Activated CD4-positive, alpha-beta T cell treated with anti-CD3 and anti-CD28 coated beads, Interleukin-2, amount 50 U/mL, for 16 hours (primary cell): ENCODE results near the gene DHCR7.

Experiments used
- DNase-seq: peaks from one replicate; pipeline ENCODE4 v3.0.0-alpha.2; 2020

Gene DHCR7

DNA sequence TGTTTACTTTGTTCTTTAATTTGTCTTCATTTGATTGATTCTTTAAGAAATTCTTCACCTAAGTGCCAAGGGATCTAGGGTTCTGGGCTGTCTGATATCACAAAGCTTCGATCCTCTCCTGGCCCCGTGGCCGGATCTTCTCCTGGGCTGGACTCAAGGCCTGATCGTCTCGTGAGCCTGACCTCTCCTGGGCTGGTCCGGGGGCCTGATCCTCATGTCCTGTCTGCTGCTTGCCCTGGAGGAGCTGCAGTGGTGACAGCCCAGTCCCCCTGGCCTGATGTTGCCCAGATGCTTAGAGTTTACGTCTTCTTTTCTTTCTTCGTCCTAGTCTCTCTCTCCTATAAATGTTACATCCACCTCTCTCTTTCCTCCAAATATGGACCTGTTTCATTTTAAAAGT lies 8.1 kb upstream of the DHCR7 start:
- DNase-seq, result no peak

DNA sequence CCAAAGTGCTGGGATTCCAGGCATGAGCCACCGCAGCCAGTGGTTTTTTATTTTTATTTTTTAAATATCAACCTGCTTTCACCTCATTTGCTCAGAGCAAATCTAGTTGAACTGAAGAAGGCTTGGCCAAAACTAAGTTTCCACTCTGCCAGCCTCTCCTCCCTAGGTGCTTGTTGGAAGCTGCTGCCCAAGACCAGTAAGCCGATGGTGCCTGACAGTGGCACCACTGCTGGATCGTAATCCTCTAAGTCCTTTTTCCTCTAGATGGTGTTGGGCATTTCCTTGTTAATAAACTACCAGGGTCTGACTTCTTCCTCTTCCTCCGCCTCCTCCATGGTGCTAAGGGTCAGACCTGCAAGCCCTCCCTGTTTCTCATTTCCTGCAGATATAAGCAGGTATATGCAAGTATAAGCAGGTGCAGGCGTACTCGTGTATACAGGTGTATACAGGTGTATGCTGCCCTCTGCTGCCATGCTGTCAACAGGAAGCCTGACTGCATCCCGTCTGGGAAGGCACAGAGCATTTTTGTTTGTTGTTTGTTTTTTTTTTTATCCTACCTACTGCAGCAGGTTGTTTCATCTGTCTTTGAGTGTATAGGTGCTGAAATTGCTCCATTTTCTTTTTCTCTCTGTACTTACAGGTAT lies 6.4 kb upstream of the DHCR7 start:
- no peak for DNase-seq

DNA sequence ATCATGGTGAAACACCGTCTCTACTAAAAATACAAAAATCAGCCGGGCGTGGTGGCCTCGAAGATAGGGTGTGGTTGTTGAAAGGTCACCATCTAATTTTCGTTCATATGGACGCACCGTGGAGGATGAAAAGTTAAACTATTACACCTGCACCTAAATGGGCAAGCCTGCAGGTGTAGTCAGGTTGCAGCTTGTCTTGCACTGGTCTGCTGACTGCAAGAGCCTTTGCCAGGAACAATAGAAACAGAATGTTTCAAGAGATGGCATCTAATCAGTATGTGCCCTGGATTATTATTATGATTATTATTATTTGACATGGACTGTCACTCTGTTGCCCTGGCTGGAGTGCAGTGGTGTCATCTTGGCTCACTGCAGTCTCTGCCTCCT lies 5.7 kb upstream of the DHCR7 start:
- no peak for DNase-seq

DNA sequence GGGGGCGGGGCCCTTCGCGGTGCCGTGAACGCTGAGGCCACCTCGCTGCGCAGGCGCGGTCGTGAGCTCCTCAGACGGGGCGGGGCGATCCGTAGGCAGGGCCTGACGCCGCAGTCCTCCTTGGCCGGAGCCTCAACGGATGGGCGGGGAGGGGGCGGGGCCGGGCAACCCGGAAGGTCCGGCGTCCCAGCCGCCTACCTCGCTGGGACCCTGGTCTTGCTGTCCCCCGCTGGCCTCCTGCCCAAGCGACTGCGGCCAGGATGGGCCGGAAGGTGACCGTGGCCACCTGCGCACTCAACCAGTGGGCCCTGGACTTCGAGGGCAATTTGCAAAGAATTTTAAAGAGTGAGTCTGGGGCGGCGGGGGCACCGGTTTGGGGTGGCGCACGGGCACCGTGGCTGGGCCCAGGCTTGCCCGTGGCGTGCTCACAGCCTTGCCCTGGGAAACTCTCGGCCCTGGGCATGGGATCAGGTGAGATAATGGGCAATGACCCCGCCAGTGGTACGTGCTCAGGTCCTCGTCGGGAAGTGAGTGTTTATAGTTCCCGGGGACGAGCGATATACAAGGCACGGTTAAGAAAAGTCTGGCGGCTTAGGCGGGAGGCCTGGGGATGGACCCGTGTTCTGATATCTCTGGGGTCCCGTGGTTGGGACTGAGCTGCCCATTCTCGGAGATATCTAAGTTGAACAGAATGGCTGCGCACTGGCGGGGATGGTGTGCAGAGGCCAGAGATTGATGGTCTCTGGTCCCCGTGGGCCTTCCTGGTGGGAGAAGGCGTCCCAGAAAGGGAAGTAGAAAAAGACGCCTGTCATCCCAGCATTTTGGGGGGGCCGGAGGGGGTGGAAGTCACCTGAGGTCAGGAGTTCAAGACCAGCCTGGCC lies 5.1 kb upstream of the DHCR7 start, which contains the start of gene NADSYN1:
Gene NADSYN1, plus strand, starts transcription at position 167 of the 881 bp plus-strand sequence. Its CDS starts 94 bp downstream, at position 261.
- DNase-seq, result peak; percentile 96

DNA sequence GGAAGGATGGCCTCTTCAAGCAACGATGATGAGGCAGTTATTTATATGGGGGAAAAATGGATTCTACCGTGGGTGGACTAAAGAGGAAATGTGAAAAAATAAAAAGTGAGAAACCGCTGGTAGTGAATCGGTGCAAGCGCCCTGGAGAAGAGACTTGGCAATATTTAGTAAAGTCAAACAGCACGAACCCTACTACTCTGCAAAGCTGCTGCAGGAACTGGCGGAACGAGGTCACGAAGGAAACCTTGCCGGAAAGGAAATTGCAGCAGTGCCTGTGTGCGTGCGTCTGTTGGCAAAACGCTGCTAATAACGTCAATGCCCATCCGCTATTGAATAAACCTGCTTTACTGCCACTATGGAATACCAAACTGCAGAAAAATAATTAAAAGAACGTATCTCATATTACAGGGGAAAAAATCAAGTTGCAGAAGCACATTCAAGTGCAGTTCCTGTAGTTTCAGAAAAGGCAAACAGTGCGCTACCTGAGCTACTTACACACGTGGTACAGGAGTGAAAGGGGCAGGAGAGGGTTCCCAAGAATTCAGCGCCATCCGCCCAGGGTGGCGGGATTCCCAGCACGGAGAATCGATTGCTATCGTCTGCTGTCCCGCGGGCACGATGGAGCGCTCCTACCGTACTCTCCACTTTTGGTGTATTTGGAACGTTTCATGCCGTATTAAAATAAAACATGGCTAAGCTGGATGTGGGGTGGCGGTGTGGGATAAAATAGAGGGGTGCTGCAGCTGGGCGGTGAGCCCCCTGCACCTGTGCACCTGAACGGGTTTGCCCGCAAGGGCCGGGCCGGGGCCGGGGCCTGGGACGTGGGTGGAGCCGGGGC lies 4.2 kb upstream of the DHCR7 start:
- peak; percentile 76 for DNase-seq

DNA sequence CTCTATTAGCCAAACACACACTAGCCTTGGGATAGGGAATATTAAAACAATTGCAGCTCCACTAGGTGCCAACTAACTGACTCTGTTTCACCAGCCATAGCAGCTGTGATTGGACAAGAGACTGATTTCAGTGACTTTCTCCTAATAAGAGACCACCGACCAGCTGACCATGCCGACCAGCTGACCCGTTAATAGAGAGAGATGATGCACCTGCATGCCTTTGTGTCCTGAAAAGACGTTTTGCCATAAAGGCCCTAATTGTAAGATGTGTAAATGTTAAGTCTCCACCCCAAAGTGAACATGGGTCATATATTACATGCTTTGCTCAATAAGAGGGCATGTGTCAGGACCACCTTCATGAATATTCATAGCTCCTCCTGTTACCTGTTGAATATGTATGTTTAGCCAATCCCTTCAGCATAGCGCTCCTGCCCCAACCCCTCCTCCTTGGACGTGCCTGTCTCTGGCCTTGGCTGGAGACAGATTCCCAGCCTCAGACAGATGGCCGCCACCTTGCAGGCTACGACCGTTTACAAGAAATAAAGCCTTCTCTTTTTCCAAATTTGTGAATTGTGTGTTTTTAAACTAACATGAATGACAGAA lies 3.5 kb upstream of the DHCR7 start:
- DNase-seq, result no peak

DNA sequence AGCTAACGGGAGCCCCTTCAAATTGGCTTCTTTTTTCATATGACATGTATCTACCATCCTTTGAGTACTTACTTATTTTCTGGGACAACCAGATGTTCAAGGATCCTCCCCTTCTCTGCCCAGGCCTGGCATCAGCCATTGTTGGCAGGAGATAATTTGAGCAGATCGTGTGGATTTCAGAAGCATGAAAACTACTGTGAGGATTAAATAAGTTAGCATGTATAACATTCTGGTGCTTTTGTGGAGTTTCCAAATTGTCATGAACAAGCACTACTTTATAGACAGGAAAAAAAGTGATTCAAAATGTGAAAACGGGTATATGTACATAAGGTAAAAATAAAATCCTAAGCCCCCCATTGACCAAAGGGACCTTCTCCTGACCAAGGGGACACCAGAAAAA lies 2.7 kb upstream of the DHCR7 start:
- no peak for DNase-seq

DNA sequence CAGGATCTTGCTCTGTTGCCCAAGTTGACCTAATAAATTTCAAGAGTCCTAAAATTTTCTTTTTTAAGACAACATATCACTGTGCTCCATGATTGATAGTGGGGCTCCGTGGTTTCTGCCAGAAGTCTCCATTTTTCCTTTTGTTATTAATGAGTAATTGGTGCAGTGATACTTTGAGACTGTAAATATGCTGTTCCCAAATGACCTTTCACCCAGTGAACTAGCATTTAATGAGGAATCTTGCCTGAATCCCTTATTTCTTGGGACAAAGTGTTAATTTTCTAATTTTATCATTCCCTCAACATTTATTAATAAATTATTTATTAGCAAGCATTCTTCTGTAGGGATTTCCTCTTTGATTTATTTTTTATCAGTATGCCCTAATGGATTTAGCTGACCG lies 2.3 kb upstream of the DHCR7 start:
- DNase-seq, result no peak

DNA sequence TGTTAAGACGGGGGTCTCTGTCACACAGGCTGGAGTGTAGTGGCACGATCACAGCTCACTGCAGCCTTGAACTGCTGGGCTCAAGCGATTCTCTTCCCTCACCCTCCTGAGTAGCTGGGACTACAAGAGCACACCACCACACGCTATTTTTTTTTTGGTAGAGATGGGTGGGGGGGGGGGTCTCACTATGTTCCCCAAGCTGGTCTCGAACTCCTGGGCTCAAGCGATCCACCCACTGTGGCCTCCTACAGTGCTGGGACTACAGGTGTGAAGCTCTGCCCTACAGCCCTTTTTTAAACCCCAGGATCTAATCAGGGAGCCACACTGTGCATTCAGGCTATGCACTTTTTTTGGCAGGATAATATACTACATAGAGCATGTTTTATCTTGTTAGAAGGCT lies 1.4 kb upstream of the DHCR7 start:
- DNase-seq, result no peak

DNA sequence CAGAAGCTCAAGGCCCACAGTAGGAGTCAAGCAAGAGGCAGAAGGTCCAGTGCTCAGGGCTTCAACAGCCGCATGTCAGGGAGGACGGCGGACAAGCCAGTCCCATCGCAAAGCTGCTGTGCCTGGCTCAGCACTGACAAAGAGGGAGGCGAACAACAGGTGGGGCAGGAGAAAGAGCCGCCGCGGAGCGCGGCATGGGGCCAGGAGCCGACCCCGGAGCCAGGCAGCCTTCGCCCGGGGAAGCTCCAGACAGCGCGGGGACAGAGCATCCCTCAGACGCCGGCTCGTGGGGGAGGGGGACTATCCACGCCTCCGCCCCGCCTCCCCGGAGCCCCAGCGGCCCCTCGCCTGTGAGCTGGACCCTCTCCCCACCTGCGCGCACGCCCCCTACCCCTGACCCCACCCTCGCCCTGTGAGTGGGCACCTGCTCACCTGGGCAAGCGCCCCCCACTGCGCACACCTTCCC lies 369 bp downstream of the DHCR7 start:
- no peak for DNase-seq

DNA sequence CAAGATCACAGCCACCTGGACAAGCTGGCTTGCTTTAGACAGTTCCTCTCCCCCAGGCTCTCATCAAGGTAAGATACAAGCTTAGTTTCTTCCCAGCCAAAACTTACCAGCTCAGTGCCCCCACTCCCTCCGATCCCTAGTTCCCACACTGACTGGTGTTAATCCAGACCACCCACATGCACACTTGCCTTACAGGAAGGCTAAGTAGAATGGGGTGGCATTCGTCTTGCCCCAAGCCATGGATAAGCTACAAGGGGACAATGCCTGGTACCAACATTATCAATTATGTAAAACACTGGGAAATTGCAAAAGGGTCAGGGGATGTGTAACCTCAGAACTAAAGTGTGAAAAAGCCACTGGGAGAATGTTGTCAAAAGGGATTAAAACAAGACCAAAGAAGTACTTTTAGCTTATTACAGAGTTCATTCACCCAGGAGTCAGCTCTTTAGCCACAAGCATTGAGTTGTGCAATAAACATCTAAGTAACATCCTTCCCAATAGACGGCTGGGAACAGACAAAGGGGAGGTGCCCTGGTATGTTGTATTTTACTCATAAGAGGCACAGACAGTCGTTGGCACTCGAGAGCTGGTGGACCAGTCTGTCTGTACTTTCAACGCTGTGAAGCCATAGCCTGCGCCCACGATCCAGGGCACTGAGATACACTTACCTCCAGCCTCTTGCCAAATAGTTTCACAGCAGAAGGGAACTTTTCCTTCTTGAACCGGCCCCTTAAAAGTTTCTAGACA lies 1.1 kb downstream of the DHCR7 start:
- peak; percentile 32 for DNase-seq

DNA sequence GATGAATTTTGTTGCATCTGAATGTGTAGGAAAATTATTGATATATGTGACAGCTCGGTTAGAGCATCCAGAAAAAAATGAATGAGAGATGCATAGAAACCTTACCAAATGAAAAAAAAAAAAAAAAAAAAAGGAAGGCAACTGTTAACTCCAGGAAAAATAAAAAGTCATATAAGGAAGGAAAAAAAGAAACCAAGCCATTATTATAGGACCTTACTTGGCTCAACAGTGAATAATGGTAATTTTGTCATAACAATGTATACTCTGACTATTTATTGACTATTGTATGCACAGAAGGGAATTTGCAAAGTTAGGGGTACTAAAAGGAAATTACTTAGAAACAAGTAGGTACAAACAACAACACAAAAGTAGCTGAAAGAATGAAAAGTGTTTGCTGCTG lies 2.0 kb downstream of the DHCR7 start:
- DNase-seq, result no peak

DNA sequence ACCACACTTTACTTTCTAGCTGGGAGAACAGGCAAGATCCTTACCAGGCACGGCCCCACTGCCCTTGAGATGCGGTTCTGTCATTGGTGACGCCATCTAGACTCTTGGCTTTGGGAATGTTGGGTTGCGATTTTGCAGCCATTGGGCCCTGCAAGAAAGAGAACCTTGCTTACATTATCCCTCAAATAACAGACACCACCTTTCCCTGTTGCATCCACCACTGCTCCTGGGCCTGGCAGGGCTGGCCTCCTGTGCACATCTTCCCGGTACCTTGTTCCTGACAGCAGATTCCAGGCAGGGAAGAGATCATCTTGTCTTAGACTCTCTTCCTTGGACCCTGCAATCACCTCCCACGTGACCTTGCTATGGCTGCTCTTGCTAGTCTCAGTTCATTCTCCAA lies 3.4 kb downstream of the DHCR7 start:
- no peak for DNase-seq

DNA sequence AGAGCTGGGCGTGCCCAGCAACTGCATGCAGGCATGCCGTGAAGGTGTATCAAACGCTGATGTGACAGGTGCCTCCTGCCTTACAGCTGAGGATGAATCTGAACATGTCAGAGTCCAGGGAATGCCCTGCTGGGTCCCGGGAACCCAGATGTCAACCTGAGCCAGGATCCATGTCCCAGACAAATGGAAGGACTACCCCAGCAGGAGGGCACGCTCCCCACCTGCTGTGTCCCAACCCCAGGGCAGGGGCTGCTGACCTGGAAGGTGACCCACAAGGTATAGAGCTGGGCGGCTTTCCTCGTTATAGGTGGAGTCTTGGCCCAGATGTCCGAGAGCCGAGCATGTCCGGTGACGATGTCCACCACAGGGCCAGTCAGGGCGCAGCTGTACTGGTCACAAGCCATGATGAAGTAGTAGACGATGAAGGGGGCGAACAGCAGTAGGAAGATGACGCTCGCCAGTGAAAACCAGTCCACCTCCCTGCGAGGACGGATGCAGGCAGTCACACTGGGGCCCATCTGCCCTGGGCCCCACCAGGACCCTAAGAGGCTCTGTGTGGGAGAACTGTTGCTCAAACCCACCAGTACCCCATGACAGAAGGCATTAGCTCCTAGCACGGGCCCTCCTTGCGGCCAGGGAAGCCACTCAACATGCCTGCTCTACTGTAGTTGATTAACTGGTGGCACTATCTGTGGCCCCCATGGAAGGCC lies 4.3 kb downstream of the DHCR7 start:
- no peak for DNase-seq

DNA sequence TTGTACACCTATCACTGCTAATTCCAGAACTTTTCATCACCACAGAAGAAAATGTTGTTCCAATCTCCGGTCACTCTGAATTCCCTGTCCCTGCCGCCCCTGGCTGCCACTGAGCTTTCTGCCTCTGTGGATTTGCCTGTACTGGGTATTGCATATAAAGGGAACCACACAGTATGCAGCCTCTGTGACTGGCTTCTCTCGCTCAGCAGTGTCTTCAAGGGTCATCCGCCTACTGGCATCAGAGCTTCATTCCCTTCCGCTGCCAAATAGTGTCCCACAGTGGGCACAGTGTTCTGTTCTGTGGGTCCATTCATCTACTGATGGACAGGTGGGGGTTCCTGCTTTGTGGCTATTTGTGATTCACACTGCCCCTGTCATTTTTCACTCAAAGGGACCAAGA lies 5.3 kb downstream of the DHCR7 start:
- no peak for DNase-seq

DNA sequence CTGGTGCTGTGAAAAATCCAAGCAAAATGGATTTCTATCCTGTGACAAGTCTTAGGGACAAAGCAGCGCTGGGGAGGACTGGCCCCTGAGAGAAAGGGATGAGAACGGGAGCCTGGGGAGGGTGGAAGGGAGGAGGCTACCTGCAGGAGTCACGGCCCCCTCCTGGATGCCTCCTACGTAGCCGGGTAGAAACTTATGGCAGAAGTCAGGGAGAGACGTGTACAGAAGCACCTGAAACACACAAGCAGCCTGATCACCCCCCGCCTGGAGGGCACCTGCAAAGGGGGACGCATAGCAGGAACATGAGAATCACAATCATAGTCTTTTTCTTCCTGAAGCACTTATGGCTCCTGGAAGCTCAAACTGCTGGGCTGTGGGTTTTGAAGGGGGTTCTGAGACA lies 6.1 kb downstream of the DHCR7 start:
- DNase-seq, result no peak

DNA sequence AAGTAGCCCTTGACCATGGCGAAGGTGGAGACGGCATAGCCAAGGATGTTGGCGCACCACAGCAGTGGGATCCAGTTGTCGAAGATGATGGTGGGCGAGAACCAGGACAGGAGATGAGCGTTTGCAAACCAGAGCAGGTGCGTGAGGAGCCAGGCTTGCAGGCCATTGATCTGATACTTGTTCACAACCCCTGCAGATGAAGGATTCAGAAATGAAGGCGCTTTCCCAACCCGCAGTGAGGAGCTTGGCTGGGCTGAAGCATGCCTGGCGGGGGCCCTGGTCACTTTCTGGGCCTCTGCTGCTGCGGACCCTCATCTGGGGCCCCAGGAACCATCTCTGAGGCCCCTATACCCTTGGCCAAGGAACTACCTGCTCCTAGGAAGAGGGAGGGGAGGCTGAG lies 6.9 kb downstream of the DHCR7 start:
- DNase-seq, result no peak

DNA sequence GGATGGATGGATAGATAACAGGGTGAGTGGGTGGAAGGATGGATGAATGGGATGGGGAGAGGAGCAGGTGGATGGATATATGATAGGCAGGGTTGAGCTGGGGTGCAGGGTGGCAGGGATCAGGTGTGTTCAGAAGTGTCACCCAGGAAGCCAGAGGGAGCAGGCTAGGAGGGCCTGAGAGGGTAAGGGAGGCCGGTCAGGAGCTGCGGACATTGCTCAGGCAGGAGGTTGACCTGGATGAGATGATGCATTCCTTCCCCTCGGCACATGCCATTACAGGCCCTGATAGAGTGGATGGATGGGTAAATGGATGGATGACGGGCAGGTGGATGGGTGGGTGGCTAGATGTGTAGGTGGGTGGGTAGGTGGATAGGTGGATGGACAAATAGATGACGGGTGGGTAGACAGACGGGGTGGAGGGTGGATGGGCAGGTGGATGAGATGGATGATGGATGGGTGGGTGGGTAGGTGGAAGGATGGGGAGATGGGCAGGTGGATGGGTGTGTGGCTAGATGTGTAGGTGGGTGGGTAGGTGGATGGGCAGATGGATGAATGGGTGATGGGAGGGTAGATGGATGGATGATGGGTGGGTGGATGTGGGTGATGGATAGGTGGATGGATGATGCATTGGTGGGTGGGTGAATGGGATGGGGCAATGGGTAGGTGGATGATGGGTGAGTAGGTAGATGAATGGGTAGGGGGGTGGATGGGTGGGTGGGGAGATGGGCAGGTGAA lies 8.0 kb downstream of the DHCR7 start:
- no peak for DNase-seq

DNA sequence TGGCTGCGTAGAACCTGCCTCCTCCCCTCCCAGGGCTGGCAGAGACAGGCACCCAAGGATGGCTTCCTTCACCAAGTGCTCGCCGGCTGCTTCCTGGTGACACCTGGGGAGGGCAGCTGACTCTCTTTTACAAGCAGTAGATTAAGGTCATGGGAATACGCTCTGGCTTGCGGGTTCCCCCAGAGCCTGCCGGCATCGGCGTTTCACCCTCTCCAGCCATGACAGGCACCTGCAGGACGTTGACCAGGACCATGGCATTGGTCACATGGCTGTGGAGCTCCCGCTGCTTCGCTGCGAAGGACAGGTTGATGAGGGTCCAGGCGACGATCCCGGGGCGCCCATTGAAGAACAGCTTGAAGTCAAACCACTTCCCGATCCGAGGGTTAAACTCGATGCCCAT lies 9.5 kb downstream of the DHCR7 start:
- no peak for DNase-seq

DNA sequence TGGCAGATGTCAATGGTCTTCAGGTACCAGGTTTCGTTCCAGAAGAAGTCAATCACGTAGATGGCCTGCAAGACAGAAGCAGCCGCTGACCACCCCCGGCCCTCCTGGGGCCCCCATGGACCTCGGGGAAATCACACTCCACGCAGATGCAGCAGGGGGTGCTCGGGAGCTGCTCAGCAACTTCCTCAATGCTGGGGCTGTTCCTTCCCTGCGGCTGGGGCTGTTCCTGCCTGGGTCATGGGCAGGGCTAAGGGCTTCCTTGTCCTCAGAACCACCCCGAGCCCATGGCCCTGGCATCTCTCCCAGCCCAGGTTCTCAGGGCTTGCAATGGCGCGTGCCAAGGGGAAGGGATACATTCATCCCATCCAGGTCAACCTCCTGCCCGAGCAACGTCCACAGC lies 10.3 kb downstream of the DHCR7 start:
- DNase-seq, result no peak

DNA sequence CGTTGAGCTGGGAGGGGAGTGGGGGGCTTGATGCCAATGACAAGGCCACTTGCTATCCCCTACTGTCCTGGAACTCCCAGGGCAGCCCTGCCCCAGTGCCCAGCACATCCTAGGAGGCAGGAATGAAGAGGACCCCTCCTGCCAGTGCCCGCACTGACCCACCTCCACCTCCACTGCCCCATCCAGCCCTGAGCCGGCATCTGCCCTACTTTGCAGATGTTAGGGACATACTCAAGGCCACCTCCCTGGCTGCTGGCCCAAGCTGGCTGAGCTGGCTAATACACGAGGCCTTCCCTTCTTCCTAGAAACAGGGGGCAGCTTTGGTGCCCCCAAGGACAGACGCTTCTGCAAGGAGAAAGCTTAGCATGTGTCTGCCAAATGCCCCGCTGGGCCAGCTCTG lies 10.8 kb downstream of the DHCR7 start:
- DNase-seq, result no peak
